ENCODE data around the gene CNTNAP2. TPM values are rescaled to one million over a fixed set of nuclear protein-coding genes. Genes with fewer than 3 reads are reported as not detected.

The CNTNAP2 gene
- total and polyA plus RNA-seq, 3 donors from 2014 or later: 4.3 to 6.1 (median 4.4) TPM

DNA sequence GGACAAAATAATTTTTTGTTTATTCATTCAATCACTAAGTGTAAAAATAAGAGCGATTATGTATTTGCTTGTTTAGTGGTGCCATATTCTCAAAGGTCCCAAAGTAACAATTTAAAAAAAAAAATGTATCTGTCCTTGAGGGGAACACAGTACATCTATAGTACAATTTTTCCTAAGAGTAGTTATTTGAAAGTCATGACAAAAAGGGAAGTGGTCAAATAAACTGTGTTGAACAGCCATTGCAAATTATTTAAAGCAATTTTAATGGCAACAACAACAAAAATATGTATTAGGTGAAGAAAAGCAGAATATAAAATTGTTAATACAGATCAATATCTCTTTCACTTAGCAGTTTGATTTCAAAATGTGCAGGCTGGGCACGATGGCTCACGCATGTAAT, 943.5 kb downstream of the CNTNAP2 start:
- TF ChIP-seq, protein P1, sequence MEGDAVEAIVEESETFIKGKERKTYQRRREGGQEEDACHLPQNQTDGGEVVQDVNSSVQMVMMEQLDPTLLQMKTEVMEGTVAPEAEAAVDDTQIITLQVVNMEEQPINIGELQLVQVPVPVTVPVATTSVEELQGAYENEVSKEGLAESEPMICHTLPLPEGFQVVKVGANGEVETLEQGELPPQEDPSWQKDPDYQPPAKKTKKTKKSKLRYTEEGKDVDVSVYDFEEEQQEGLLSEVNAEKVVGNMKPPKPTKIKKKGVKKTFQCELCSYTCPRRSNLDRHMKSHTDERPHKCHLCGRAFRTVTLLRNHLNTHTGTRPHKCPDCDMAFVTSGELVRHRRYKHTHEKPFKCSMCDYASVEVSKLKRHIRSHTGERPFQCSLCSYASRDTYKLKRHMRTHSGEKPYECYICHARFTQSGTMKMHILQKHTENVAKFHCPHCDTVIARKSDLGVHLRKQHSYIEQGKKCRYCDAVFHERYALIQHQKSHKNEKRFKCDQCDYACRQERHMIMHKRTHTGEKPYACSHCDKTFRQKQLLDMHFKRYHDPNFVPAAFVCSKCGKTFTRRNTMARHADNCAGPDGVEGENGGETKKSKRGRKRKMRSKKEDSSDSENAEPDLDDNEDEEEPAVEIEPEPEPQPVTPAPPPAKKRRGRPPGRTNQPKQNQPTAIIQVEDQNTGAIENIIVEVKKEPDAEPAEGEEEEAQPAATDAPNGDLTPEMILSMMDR (IDR thresholded peaks at IDR 0.05): no peak
- TF ChIP-seq POLR2A (IDR thresholded peaks at IDR 0.05): no peak
- no peaks in the 10 kb centered on the region for H3K27me3 ChIP-seq
- no peak overlapping the region for H3K27ac ChIP-seq
- DNase-seq: no peak
- no peak overlapping the region for H3K4me3 ChIP-seq
- WGBS, 2 donors: 82 to 84% methylated on average over 3 of the region's 3 CpGs
- H3K36me3 ChIP-seq (ENCODE audit: low read depth, missing control alignments): no peaks in the 10 kb centered on the region
- intact Hi-C loops (cut with DNase I; ENCODE audit: low total_unique reads): no loop called here
- H3K9me3 ChIP-seq: no peaks in the 10 kb centered on the region
- no peaks in the 10 kb centered on the region for H3K4me1 ChIP-seq

DNA sequence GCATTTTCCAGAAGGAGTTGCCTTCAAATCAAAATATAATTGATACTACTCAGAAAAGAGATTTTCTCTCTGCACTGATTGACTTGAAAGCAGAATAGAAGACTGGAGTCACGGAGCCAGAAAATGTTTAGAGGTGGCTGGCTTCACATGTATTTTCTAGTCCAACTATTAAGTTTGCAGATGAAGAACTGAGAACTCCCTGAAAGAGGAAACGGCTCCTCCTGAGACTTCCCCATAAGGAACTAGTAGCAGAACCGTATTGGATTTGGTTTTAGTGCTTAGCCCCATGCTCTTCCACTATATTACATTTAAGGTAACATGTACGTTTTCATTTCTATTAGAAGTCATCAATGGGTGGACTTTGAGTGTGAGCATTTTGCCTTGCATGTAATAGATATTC, 946.3 kb downstream of the CNTNAP2 start:
- intact Hi-C loops (cut with DNase I; ENCODE audit: low total_unique reads): no loop called here
- whole genome bisulfite sequencing, 2 donors: 81 to 83% methylated on average over 4 of the region's 4 CpGs
- Histone ChIP-seq H3K27ac (no peak overlapping the region), H3K9me3 (no peaks in the 10 kb centered on the region), H3K36me3 (ENCODE audit: low read depth, missing control alignments) (no peaks in the 10 kb centered on the region), H3K27me3 (no peaks in the 10 kb centered on the region), H3K4me1 (no peaks in the 10 kb centered on the region), H3K4me3 (no peak overlapping the region)
- no peak for DNase-seq
- no peak for TF ChIP-seq POLR2A (IDR thresholded peaks at IDR 0.05)
- TF ChIP-seq, protein P1 (IDR thresholded peaks at IDR 0.05): no peak

DNA sequence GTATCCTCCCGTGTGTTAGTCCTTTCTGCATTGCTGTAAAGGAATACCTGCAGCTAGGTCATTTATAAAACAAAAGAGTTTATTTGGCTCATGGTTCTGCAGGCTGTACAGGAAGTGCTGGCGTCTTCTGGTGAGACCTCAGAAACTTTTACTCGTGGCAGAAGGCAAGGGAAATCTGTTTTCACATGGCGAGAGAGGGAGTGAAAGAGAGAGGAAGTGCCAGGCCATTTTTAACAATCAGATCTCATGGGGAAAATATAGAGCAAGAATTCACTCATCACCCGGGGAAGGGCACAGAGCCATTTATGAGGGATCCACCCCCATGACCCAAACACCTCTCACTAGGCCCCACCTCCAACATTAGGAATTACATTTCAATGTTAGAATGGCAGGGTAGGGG, 952.2 kb downstream of the CNTNAP2 start:
- intact Hi-C loops (cut with DNase I; ENCODE audit: low total_unique reads): no loop called here
- no peak for DNase-seq
- TF ChIP-seq, protein P1 (IDR thresholded peaks at IDR 0.05): no peak
- TF ChIP-seq POLR2A (IDR thresholded peaks at IDR 0.05): no peak
- no peak overlapping the region for H3K27ac ChIP-seq
- WGBS, 2 donors: 79 to 80% methylated on average over 5 of the region's 5 CpGs
- no peaks in the 10 kb centered on the region for H3K36me3 ChIP-seq (ENCODE audit: low read depth, missing control alignments)
- H3K9me3 ChIP-seq: no peaks in the 10 kb centered on the region
- H3K27me3 ChIP-seq: no peaks in the 10 kb centered on the region
- H3K4me1 ChIP-seq: no peaks in the 10 kb centered on the region
- no peak overlapping the region for H3K4me3 ChIP-seq

DNA sequence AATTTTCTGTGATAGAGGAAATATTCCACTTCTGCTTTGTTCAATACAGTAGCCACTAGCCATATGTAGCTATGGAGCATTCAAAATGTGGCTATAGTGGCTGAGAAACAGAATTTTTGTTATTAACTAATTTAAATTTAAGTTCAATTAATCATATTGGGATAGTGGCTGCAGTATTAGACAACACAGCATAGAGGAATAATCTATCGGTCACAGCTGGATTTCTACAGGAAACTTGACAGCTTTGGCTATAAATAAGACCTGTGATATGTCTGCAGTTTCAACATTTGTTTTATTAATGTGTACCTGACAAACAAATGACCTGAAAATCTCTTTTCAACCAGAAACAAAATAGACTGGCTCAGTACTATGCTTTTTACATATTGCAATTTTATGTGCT, 953.2 kb downstream of the CNTNAP2 start:
- WGBS, 2 donors: 78 to 83% methylated on average over 1 of the region's 1 CpG
- TF ChIP-seq, protein P1 (IDR thresholded peaks at IDR 0.05): no peak
- TF ChIP-seq POLR2A (IDR thresholded peaks at IDR 0.05): no peak

DNA sequence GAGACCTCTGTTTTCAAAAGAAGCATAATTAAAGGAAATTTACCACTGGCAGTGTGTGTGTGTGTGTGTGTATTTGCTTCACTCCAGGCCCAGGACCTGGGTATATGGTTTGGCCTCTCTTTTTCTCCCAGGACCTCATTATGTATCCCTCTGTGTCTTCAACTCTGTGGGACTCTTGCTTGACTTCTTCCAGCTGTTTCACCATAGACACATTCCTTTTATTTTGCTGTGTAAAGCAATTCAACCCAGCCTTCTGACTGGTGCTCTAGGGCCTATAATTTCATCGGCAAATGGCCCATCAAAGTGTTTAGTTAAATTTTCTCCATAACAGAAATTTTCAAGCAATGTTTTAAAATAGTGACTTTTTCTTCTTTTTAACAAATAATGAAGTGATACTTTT, 954.3 kb downstream of the CNTNAP2 start:
- WGBS, 2 donors: 68 to 73% methylated on average over 1 of the region's 1 CpG
- Histone ChIP-seq H3K27me3 (no peaks in the 10 kb centered on the region), H3K4me3 (no peak overlapping the region), H3K4me1 (no peaks in the 10 kb centered on the region), H3K36me3 (ENCODE audit: low read depth, missing control alignments) (no peaks in the 10 kb centered on the region), H3K27ac (no peak overlapping the region), H3K9me3 (no peaks in the 10 kb centered on the region)
- no peak for TF ChIP-seq POLR2A (IDR thresholded peaks at IDR 0.05)
- TF ChIP-seq, protein P1 (IDR thresholded peaks at IDR 0.05): no peak
- intact Hi-C loops (cut with DNase I; ENCODE audit: low total_unique reads): no loop called here
- DNase-seq: no peak

More for the DNA sequence above, 953.2 kb downstream of the CNTNAP2 start:
- Histone ChIP-seq H3K4me1 (no peaks in the 10 kb centered on the region), H3K4me3 (no peak overlapping the region), H3K36me3 (ENCODE audit: low read depth, missing control alignments) (no peaks in the 10 kb centered on the region), H3K27me3 (no peaks in the 10 kb centered on the region), H3K27ac (no peak overlapping the region), H3K9me3 (no peaks in the 10 kb centered on the region)
- intact Hi-C loops (cut with DNase I; ENCODE audit: low total_unique reads): no loop called here
- no peak for DNase-seq

Measured in testis (tissue), 3 donors.